H1 (cell line): Measurements from ENCODE around the gene CWF19L1. TPM values are rescaled to one million over a fixed set of nuclear protein-coding genes. Genes with fewer than 3 reads are reported as not detected.

ENCODE experiments used
- EGR1 ChIP-seq: IDR thresholded peaks from 2 replicates; pipeline ENCODE4 v1.6.1; 2011; ENCODE audit warnings: low read depth, low read length, borderline replicate concordance
- EZH2 ChIP-seq: fragments of 200-600 bp; sonication (generic); IDR thresholded peaks from 2 replicates; pipeline ENCODE4 v1.7.1; 2012; ENCODE audit warnings: low read depth, mild to moderate bottlenecking, moderate library complexity, low read length, inconsistent platforms; ENCODE audit not compliant: severe bottlenecking
- SP1 ChIP-seq: IDR thresholded peaks from 2 replicates; pipeline ENCODE4 v1.6.1; 2011; ENCODE audit warnings: low read depth, low read length
- SUZ12 ChIP-seq: fragments of 200-600 bp; sonication (generic); IDR thresholded peaks from 2 replicates; pipeline ENCODE4 v1.6.1; 2012; ENCODE audit warnings: mild to moderate bottlenecking, inconsistent platforms, low read length, moderate library complexity, mixed read lengths
- polyA plus RNA-seq, 7 experiments: library from polyadenylated mRNA; depleted of rRNA in 3 of 7; stranded (reverse) in 5 of 7; unstranded in 2 of 7; fragments of >200 nt in 5 of 7; fragments of 200-250 nt in 2 of 7; gene quantifications; 1 replicate in 5 of 7; 2 replicates in 1 of 7; 4 replicates in 1 of 7; pipeline versions ENCODE4 v1.2.1 to v1.2.3, GENCODE V29; 2011 to 2013; ENCODE audit warnings: missing spikeins in 2 of 7, mixed read lengths in 2 of 7
- total RNA-seq: library from RNA; stranded (reverse); fragmentation: NEBNext Ultra II Directional; extraction: Animal tissue kit (Norgen Biotek cat#: 25700); gene quantifications from 2 replicates; pipeline ENCODE4 v1.2.1, GENCODE V29; 2021

The CWF19L1 gene
- total and polyA plus RNA-seq, 2 of the 8 experiments (the other 6 are each of a cell fraction or from before 2014, with no cell fraction given): 11.1 to 29.9 TPM

- TF ChIP-seq SUZ12: no peak
- no peak for TF ChIP-seq EGR1
- no peak for TF ChIP-seq EZH2
- TF ChIP-seq SP1: no peak
These were observed 14.4 kb downstream of the CWF19L1 start (continued) for GRCh38 chr10:100253041-100253440.
